Body of pancreas (tissue), 4 donors: Measurements from ENCODE around the gene ANO2.

Experiments used
- POLR2A ChIP-seq, 3 donors: fragments of 450-650 bp; IDR thresholded peaks; one replicate each; pipeline ENCODE4 v1.6.1; 2016; ENCODE audit warnings: antibody characterized with exemption in 3 of 3, mild to moderate bottlenecking in 2 of 3
- TF ChIP-seq, protein P1 (sequence below), 7 experiments: fragments of 450-650 bp in 4 of 7; fragments of 200-600 bp in 3 of 7; sonication (generic) in 3 of 7; IDR thresholded peaks; one replicate each; pipeline ENCODE4 v1.5.1; 2016 to 2019; ENCODE audit warnings: antibody characterized with exemption in 7 of 7

DNA sequence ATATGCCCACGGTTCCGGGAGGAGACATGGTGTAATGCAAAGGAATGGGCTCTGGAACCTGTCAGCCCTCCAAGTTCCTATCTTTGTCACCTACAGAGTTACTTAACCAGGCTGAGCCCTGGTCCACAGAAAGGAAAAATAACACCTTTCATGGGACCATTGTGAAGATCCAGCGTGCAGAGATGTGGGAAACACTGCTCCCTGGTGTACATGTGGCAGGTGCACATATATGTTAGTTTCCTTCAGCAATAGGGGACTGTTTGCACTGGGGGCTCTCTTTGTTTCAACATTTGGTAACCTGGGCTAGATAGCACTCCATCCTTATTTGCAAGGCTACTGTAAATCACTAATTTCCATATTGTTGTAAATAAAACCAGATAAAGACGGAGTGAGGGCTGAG is 72.3 kb downstream of the ANO2 start:
- TF ChIP-seq, protein P1, sequence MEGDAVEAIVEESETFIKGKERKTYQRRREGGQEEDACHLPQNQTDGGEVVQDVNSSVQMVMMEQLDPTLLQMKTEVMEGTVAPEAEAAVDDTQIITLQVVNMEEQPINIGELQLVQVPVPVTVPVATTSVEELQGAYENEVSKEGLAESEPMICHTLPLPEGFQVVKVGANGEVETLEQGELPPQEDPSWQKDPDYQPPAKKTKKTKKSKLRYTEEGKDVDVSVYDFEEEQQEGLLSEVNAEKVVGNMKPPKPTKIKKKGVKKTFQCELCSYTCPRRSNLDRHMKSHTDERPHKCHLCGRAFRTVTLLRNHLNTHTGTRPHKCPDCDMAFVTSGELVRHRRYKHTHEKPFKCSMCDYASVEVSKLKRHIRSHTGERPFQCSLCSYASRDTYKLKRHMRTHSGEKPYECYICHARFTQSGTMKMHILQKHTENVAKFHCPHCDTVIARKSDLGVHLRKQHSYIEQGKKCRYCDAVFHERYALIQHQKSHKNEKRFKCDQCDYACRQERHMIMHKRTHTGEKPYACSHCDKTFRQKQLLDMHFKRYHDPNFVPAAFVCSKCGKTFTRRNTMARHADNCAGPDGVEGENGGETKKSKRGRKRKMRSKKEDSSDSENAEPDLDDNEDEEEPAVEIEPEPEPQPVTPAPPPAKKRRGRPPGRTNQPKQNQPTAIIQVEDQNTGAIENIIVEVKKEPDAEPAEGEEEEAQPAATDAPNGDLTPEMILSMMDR (IDR thresholded peaks at IDR 0.05), result no peak
- TF ChIP-seq POLR2A (IDR thresholded peaks at IDR 0.05), result no peak
